ENCODE data around the gene OLFM3. TPM values are rescaled to one million over a fixed set of nuclear protein-coding genes. Genes with fewer than 3 reads are reported as not detected.
A peak's percentile ranks its signal among the peaks of the same experiment; 100 is the strongest.

Gene OLFM3
- total RNA-seq = 1 to 10 TPM in 5 of 8 experiments, under 1 TPM in 1, not detected in 2; 0.10 to 6.6 (median 3.1) TPM

- in situ Hi-C loops (cut with MboI; ENCODE audit: low pct_unique_long_range_greater_than_20kb in 2 of 9, low sequenced_read_pairs in 9 of 9, unreplicated experiment in 9 of 9) = no loop called here
- Histone ChIP-seq H3K4me1 (replicated peaks in 1 of 2) (peaks cover 5 to 7% of the 10 kb centered on the region in 2 donors), H3K4me3 (peak within 1 kb of the TSS; percentile 32 to 45 (median 41)), H3K27ac (no peak within 1 kb of the TSS)
- ATAC-seq (replicated peaks in 6 of 8) = peak; percentile 27 to 99 (median 98)
- WGBS, 10 experiments = 0 to 32% (median 5%) methylated on average over 3 to 12 of the region's 24 CpGs; no CpG with 5 or more reads in 3 of the 10 experiments
Measured at GRCh38 chr1:101996825-101997465, at the start of gene OLFM3. TSS of gene OLFM3 (minus strand) at chr1:101996926.

GRCh38 chr1:102045752-102046151 lies 49.0 kb upstream of the OLFM3 start:
- in situ Hi-C loops (cut with MboI; ENCODE audit: low pct_unique_long_range_greater_than_20kb in 2 of 9, low sequenced_read_pairs in 9 of 9, unreplicated experiment in 9 of 9) = no loop called here

GRCh38 chr1:102032534-102032933 lies 35.8 kb upstream of the OLFM3 start:
- 5 to 97% (median 50%) methylated on average over 1 to 7 of the region's 7 CpGs for WGBS, 10 experiments
- in situ Hi-C loops (cut with MboI; ENCODE audit: low pct_unique_long_range_greater_than_20kb in 2 of 9, low sequenced_read_pairs in 9 of 9, unreplicated experiment in 9 of 9) = no loop called here
- ATAC-seq (replicated peaks in 6 of 8) = no peak
- H3K27ac ChIP-seq = no peak overlapping the region
- no peaks in the 10 kb centered on the region for H3K4me1 ChIP-seq (replicated peaks in 1 of 2)
- H3K4me3 ChIP-seq = no peak overlapping the region

More at GRCh38 chr1:102045752-102046151, 49.0 kb upstream of the OLFM3 start:
- Histone ChIP-seq H3K4me1 (replicated peaks in 1 of 2) (no peaks in the 10 kb centered on the region), H3K4me3 (no peak overlapping the region), H3K27ac (no peak overlapping the region)
- ATAC-seq (replicated peaks in 6 of 8) = no peak
- WGBS, 10 experiments = 0 to 93% (median 80%) methylated on average over 1 to 2 of the region's 2 CpGs; no CpG with 5 or more reads in 2 of the 10 experiments

- H3K4me3 ChIP-seq = no peak overlapping the region
- H3K4me1 ChIP-seq (replicated peaks in 1 of 2) = no peaks in the 10 kb centered on the region
- in situ Hi-C loops (cut with MboI; ENCODE audit: low pct_unique_long_range_greater_than_20kb in 2 of 9, low sequenced_read_pairs in 9 of 9, unreplicated experiment in 9 of 9) = loop anchor here in 1 of 9 experiments (25.0 kb wide), 1 partner anchor 93 kb away; no protein-coding TSS in a partner anchor
Measured at GRCh38 chr1:102019530-102019929, 22.8 kb upstream of the OLFM3 start.

GRCh38 chr1:102015728-102016127 lies 19.0 kb upstream of the OLFM3 start:
- Histone ChIP-seq H3K4me1 (replicated peaks in 1 of 2) (no peaks in the 10 kb centered on the region), H3K27ac (no peak overlapping the region), H3K4me3 (no peak overlapping the region)
- ATAC-seq (replicated peaks in 6 of 8) = no peak
- WGBS, 10 experiments = 32 to 100% (median 90%) methylated on average over 1 to 3 of the region's 3 CpGs; no CpG with 5 or more reads in 3 of the 10 experiments
- in situ Hi-C loops (cut with MboI; ENCODE audit: low pct_unique_long_range_greater_than_20kb in 2 of 9, low sequenced_read_pairs in 9 of 9, unreplicated experiment in 9 of 9) = loop anchor here in 1 of 9 experiments (25.0 kb wide), 1 partner anchor 97 kb away; no protein-coding TSS in a partner anchor

More at GRCh38 chr1:102019530-102019929, 22.8 kb upstream of the OLFM3 start:
- H3K27ac ChIP-seq = no peak overlapping the region
- ATAC-seq (replicated peaks in 6 of 8) = no peak

GRCh38 chr1:102002057-102002456 lies 5.3 kb upstream of the OLFM3 start:
- in situ Hi-C loops (cut with MboI; ENCODE audit: low pct_unique_long_range_greater_than_20kb in 2 of 9, low sequenced_read_pairs in 9 of 9, unreplicated experiment in 9 of 9) = loop anchor here in 1 of 9 experiments (25.0 kb wide), 1 partner anchor 110 kb away; no protein-coding TSS in a partner anchor
- no peak overlapping the region for H3K4me3 ChIP-seq
- no peak for ATAC-seq (replicated peaks in 6 of 8)
- no peak overlapping the region for H3K27ac ChIP-seq
- 0 to 82% (median 28%) methylated on average over 1 to 2 of the region's 2 CpGs for WGBS, 10 experiments
- peaks cover 0 to 2% of the 10 kb centered on the region in 2 donors for H3K4me1 ChIP-seq (replicated peaks in 1 of 2)

GRCh38 chr1:101995984-101996745 lies 561 bp downstream of the OLFM3 start:
- WGBS, 10 experiments = 0 to 29% (median 7%) methylated on average over 4 to 20 of the region's 20 CpGs
- Histone ChIP-seq H3K4me1 (replicated peaks in 1 of 2) (peaks cover 5 to 7% of the 10 kb centered on the region in 2 donors), H3K27ac (no peak overlapping the region)

GRCh38 chr1:101993710-101994109 lies 3.0 kb downstream of the OLFM3 start:
- WGBS, 10 experiments = 0 to 80% (median 56%) methylated on average over 1 to 3 of the region's 3 CpGs; no CpG with 5 or more reads in 1 of the 10 experiments
- in situ Hi-C loops (cut with MboI; ENCODE audit: low pct_unique_long_range_greater_than_20kb in 2 of 9, low sequenced_read_pairs in 9 of 9, unreplicated experiment in 9 of 9) = no loop called here
- ATAC-seq (replicated peaks in 6 of 8) = no peak
- H3K27ac ChIP-seq = no peak overlapping the region
- H3K4me3 ChIP-seq = no peak overlapping the region
- peaks cover 5 to 7% of the 10 kb centered on the region in 2 donors for H3K4me1 ChIP-seq (replicated peaks in 1 of 2)

More at GRCh38 chr1:101995984-101996745, 561 bp downstream of the OLFM3 start:
- in situ Hi-C loops (cut with MboI; ENCODE audit: low pct_unique_long_range_greater_than_20kb in 2 of 9, low sequenced_read_pairs in 9 of 9, unreplicated experiment in 9 of 9) = no loop called here
- ATAC-seq (replicated peaks in 6 of 8) = peak in 5 of 8 experiments; percentile 47 to 75 (median 57)
- peak overlapping the region; percentile 32 to 45 (median 41) for H3K4me3 ChIP-seq

- 0 to 100% (median 82%) methylated on average over 1 to 5 of the region's 5 CpGs for WGBS, 10 experiments
- H3K4me1 ChIP-seq (replicated peaks in 1 of 2) = peaks cover 5 to 7% of the 10 kb centered on the region in 2 donors
- H3K27ac ChIP-seq = no peak overlapping the region
- H3K4me3 ChIP-seq = no peak overlapping the region
- in situ Hi-C loops (cut with MboI; ENCODE audit: low pct_unique_long_range_greater_than_20kb in 2 of 9, low sequenced_read_pairs in 9 of 9, unreplicated experiment in 9 of 9) = no loop called here
- no peak for ATAC-seq (replicated peaks in 6 of 8)
Measured at GRCh38 chr1:101992821-101993575, 3.7 kb downstream of the OLFM3 start.

GRCh38 chr1:101980974-101981373 lies 15.8 kb downstream of the OLFM3 start:
- H3K4me1 ChIP-seq (replicated peaks in 1 of 2) = peaks cover 0 to 3% of the 10 kb centered on the region in 2 donors
- ATAC-seq (replicated peaks in 6 of 8) = peak in 4 of 8 experiments; percentile 32 to 72 (median 54)
- 0 to 67% (median 35%) methylated on average over 1 to 2 of the region's 2 CpGs; no CpG with 5 or more reads in 1 of the 10 experiments for WGBS, 10 experiments
- in situ Hi-C loops (cut with MboI; ENCODE audit: low pct_unique_long_range_greater_than_20kb in 2 of 9, low sequenced_read_pairs in 9 of 9, unreplicated experiment in 9 of 9) = no loop called here
- H3K4me3 ChIP-seq = no peak overlapping the region
- H3K27ac ChIP-seq = no peak overlapping the region

- in situ Hi-C loops (cut with MboI; ENCODE audit: low pct_unique_long_range_greater_than_20kb in 2 of 9, low sequenced_read_pairs in 9 of 9, unreplicated experiment in 9 of 9) = no loop called here
- peaks cover 0 to 3% of the 10 kb centered on the region in 2 donors for H3K4me1 ChIP-seq (replicated peaks in 1 of 2)
- no peak overlapping the region for H3K4me3 ChIP-seq
- 6 to 100% (median 88%) methylated on average over 1 to 3 of the region's 3 CpGs for WGBS, 10 experiments
- H3K27ac ChIP-seq = no peak overlapping the region
- no peak for ATAC-seq (replicated peaks in 6 of 8)
Measured at GRCh38 chr1:101977266-101977665, 19.5 kb downstream of the OLFM3 start.

- Histone ChIP-seq H3K4me1 (replicated peaks in 1 of 2) (peaks cover 0 to 3% of the 10 kb centered on the region in 2 donors), H3K4me3 (no peak overlapping the region), H3K27ac (no peak overlapping the region)
- in situ Hi-C loops (cut with MboI; ENCODE audit: low pct_unique_long_range_greater_than_20kb in 2 of 9, low sequenced_read_pairs in 9 of 9, unreplicated experiment in 9 of 9) = no loop called here
- no peak for ATAC-seq (replicated peaks in 6 of 8)
- WGBS, 10 experiments = 0 to 100% (median 82%) methylated on average over 2 to 3 of the region's 3 CpGs
Measured at GRCh38 chr1:101976161-101976560, 20.6 kb downstream of the OLFM3 start.

Data from motor neuron (in vitro differentiated cells).